H1 (cell line): ENCODE results near the gene MYLK3. TPM values are rescaled to one million over a fixed set of nuclear protein-coding genes. Genes with fewer than 3 reads are reported as not detected.

Source experiments
- EGR1 ChIP-seq: IDR thresholded peaks from 2 replicates; pipeline ENCODE4 v1.6.1; 2011; ENCODE audit warnings: low read depth, low read length, borderline replicate concordance
- GTF2F1 ChIP-seq: IDR thresholded peaks from 2 replicates; pipeline ENCODE4 v1.6.1; 2012; ENCODE audit warnings: low read depth, low read length, improper control_type of control experiment, borderline replicate concordance
- TAF7 ChIP-seq: optimal IDR thresholded peaks from 2 replicates; pipeline ENCODE3; 2011; ENCODE audit warnings: low read depth, mild to moderate bottlenecking, inconsistent platforms, low read length, moderate library complexity, borderline replicate concordance
- polyA plus RNA-seq, 7 experiments: library from polyadenylated mRNA; depleted of rRNA in 3 of 7; stranded (reverse) in 5 of 7; unstranded in 2 of 7; fragments of >200 nt in 5 of 7; fragments of 200-250 nt in 2 of 7; gene quantifications; 1 replicate in 5 of 7; 2 replicates in 1 of 7; 4 replicates in 1 of 7; pipeline versions ENCODE4 v1.2.1 to v1.2.3, GENCODE V29; 2011 to 2013; ENCODE audit warnings: missing spikeins in 2 of 7, mixed read lengths in 2 of 7
- total RNA-seq: library from RNA; stranded (reverse); fragmentation: NEBNext Ultra II Directional; extraction: Animal tissue kit (Norgen Biotek cat#: 25700); gene quantifications from 2 replicates; pipeline ENCODE4 v1.2.1, GENCODE V29; 2021

MYLK3 gene
- total and polyA plus RNA-seq, 2 of the 8 experiments (the other 6 are each of a cell fraction or from before 2014, with no cell fraction given): 0.14 to 0.35 TPM

DNA sequence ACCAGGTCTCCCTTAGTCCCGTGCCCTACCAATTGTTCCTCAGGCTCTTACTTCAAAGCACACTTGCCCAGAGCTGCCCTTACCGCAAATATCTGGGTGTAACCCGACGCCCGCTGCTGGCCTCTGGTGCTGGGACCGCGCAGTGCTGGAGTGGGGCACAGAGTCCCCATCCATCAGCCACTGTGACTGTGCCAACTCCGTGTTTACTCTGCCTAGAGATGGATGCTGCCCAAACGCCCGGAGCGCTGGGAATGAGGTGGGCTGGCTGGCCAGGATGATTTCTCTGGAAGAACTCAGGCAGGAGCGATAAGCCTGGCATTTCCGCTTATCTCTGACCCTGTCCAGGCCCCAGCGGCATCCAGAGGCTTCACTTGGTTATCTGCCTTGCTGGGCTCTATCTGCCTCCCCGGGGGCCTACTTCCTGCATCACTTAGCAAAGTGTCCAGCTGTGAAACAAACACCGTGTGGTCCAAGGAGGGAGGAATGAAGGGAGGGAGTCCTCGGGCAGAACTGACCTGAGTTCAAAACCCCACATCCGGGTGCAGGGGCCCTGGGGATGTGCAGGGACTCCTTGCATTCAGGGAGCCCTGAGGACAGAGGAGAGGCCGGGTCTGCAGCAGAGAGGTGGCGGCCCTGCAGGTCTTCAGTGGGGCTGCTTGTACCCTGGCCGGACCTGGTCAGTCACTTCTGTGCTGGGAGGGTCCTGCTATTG, 9.4 kb upstream of the MYLK3 start (continued):
- no peak for TF ChIP-seq TAF7
- TF ChIP-seq EGR1: no peak
- TF ChIP-seq GTF2F1: no peak
